Esophagus muscularis mucosa (tissue), 4 donors: ENCODE results near the gene USP13. TPM values are rescaled to one million over a fixed set of nuclear protein-coding genes. Genes with fewer than 3 reads are reported as not detected.
A peak's percentile ranks its signal among the peaks of the same experiment; 100 is the strongest.
"Not testable (repeated sequence)": the region's sequence is repeated elsewhere in the genome, so short reads cannot be mapped to it uniquely, and the experiment has no call there.

ENCODE experiments used
- DNase-seq: peaks from one replicate; pipeline ENCODE4 v3.0.0-alpha.2; 2017; ENCODE audit errors: extremely low spot score
- H3K27ac ChIP-seq, 4 donors: fragments of 200-600 bp; sonication (generic); replicated peaks in 1 of 4; 1 replicate in 3 of 4; 2 replicates in 1 of 4; pipeline ENCODE4 v1.5.1; 2016 to 2019; ENCODE audit warnings: mild to moderate bottlenecking in 1 of 4
- H3K27me3 ChIP-seq, 4 donors: fragments of 200-600 bp; sonication (generic); one replicate each; pipeline versions ENCODE4 v1.5.1 to v1.6.0; 2016 to 2019
- H3K36me3 ChIP-seq, 4 donors: fragments of 200-600 bp; sonication (generic); one replicate each; pipeline ENCODE4 v1.5.1; 2016 to 2019
- H3K4me1 ChIP-seq, 4 donors: fragments of 200-600 bp; sonication (generic); one replicate each; pipeline ENCODE4 v1.5.1; 2016 to 2019
- H3K4me3 ChIP-seq, 4 donors: fragments of 200-600 bp; sonication (generic); 1 replicate in 2 of 4; 2 replicates in 2 of 4; pipeline ENCODE4 v1.5.1; 2016 to 2019; ENCODE audit warnings: mild to moderate bottlenecking in 4 of 4, moderate library complexity in 1 of 4
- H3K9me3 ChIP-seq, 4 donors: fragments of 200-600 bp; sonication (generic); 1 replicate in 3 of 4; 2 replicates in 1 of 4; pipeline ENCODE4 v1.5.1; 2016 to 2019
- EP300 ChIP-seq: sonication (generic); formaldehyde crosslinking; IDR thresholded peaks from one replicate; pipeline ENCODE4 v1.6.1; 2017; ENCODE audit warnings: antibody characterized with exemption
- POLR2A ChIP-seq: fragments of 450-650 bp; IDR thresholded peaks from one replicate; pipeline ENCODE4 v1.6.1; 2017; ENCODE audit warnings: antibody characterized with exemption, moderate library complexity, mild to moderate bottlenecking, low read depth
- POLR2AphosphoS5 ChIP-seq, 2 donors: sonication (generic); formaldehyde crosslinking; IDR thresholded peaks; one replicate each; pipeline ENCODE4 v1.6.1; 2017; ENCODE audit warnings: antibody characterized with exemption in 2 of 2
- WGBS: methylation state at CpG from one replicate; pipeline ENCODE4 v1.1.5; 2018; 5-methylcytosine and 5-hydroxymethylcytosine counted together
- intact Hi-C: fragments of 100-400 bp; cut with DNase I; formaldehyde crosslinking; loops from one replicate; pipeline ENCODE4 v1.15.1; 2023
- total RNA-seq, 4 donors: library from RNA; depleted of rRNA; stranded (reverse); fragments of >200 nt; gene quantifications; one replicate each; pipeline versions ENCODE4 v1.1.0 to v1.2.1, GENCODE V29; 2016
- TF ChIP-seq, protein P1 (sequence below), 3 experiments: fragments of 200-600 bp in 2 of 3; fragments of 450-650 bp in 1 of 3; sonication (generic) in 2 of 3; IDR thresholded peaks; one replicate each; pipeline ENCODE4 v1.5.1; 2017 to 2019; ENCODE audit warnings: antibody characterized with exemption in 3 of 3, mild to moderate bottlenecking in 2 of 3, moderate library complexity in 1 of 3

Gene USP13
- total RNA-seq, 4 donors from 2014 or later: 8.7 to 15.1 (median 11.9) TPM

DNA sequence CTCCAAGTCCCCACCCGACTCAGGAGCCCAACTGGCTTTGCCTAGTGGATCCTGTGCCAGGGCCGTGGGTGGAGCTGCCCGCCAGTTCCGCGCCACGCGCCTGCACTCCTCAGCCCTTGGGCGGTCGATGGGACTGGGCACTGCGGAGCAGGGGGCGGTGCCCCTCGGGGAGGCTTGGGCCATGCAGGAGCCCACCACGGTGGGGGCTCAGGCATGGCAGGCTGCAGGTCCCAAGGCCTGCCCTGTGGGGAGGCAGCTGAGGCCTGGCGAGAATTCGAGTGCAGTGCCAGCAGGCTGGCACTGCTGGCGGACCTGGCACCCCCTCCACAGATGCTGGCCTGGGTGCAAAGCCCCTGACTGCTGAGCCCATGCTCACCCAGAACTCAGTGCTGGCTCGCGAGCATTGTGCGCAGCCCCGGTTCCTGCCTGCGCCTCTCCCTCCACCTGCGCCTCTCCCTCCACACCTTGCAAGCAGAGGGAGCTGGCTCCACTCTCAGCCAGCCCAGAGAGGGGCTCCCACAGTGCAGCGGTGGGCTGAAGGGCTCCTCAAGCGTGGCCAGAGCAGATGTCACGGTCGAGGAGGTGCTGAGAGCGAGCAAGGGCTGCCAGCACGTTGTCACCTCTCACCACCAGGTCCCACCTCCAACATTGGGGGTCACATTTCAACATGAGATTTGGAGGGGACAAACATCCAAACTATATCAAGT, 122.7 kb downstream of the USP13 start:
- intact Hi-C loops: no loop called here
- DNase-seq: no peak
- Histone ChIP-seq H3K4me3 (no peak overlapping the region), H3K27ac (no peak overlapping the region), H3K36me3 (peaks cover 0 to 51% (median 20%) of the 10 kb centered on the region in 4 donors), H3K4me1 (no peaks in the 10 kb centered on the region), H3K9me3 (peaks cover 0 to 5% (median 0%) of the 10 kb centered on the region in 4 donors), H3K27me3 (no peaks in the 10 kb centered on the region)
- WGBS: over 99% methylated on average over 16 of the region's 28 CpGs
- TF ChIP-seq POLR2AphosphoS5 (IDR thresholded peaks at IDR 0.05): no peak
- no peak for TF ChIP-seq EP300
- no peak for TF ChIP-seq POLR2A
- TF ChIP-seq, protein P1, sequence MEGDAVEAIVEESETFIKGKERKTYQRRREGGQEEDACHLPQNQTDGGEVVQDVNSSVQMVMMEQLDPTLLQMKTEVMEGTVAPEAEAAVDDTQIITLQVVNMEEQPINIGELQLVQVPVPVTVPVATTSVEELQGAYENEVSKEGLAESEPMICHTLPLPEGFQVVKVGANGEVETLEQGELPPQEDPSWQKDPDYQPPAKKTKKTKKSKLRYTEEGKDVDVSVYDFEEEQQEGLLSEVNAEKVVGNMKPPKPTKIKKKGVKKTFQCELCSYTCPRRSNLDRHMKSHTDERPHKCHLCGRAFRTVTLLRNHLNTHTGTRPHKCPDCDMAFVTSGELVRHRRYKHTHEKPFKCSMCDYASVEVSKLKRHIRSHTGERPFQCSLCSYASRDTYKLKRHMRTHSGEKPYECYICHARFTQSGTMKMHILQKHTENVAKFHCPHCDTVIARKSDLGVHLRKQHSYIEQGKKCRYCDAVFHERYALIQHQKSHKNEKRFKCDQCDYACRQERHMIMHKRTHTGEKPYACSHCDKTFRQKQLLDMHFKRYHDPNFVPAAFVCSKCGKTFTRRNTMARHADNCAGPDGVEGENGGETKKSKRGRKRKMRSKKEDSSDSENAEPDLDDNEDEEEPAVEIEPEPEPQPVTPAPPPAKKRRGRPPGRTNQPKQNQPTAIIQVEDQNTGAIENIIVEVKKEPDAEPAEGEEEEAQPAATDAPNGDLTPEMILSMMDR (IDR thresholded peaks at IDR 0.05): no peak

DNA sequence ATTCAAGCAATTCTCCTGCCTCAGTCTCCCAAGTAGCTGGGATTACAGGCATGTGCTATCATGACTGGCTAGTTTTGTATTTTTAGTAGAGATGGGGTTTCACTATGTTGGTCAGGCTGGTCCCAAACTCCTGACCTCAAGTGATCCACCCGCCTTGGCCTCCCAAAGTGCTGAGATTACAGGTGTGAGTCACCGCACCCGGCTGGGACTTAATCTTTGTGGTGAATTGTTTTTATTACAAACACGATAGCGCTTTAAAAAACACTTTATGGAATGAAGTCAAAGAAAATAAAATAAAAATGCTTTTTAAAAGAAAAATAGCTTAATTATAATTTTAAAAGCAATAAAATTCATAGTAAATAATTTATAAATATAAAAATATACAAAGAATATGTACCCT, 130.0 kb downstream of the USP13 start:
- DNase-seq, H3K4me3 ChIP-seq, H3K27me3 ChIP-seq, H3K4me1 ChIP-seq, H3K9me3 ChIP-seq, intact Hi-C loops, H3K27ac ChIP-seq: not testable (repeated sequence)
- 97% methylated on average over 5 of the region's 5 CpGs for WGBS
- H3K36me3 ChIP-seq: peaks cover 0 to 62% (median 33%) of the 10 kb centered on the region in 4 donors

DNA sequence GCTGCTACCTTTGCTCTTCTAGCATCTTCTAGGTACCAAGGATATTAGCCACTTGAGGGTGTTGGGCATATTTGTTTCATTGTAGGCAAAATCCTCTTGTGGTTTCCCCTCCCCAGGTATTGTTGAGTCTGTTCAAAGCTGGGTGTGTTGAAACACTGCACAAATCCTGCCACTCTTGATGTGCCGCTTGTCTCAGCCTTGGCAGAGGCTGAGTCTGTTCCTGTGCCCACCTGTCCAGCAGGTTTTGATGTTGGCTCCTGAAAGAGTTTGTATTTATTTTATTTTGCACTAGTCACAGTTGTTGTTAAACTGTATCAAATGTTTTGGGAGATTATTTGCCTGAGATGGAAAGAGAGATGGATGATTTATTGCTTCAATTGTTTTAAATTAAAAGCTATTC, 136.2 kb downstream of the USP13 start:
- Histone ChIP-seq H3K36me3 (peaks cover 0 to 36% (median 13%) of the 10 kb centered on the region in 4 donors), H3K4me1 (no peaks in the 10 kb centered on the region), H3K27ac (no peak overlapping the region), H3K4me3 (no peak overlapping the region), H3K27me3 (no peaks in the 10 kb centered on the region), H3K9me3 (peaks cover 0 to 4% (median 0%) of the 10 kb centered on the region in 4 donors)
- 100% methylated on average over 1 of the region's 1 CpG for WGBS
- intact Hi-C loops: no loop called here
- TF ChIP-seq, protein P1 (IDR thresholded peaks at IDR 0.05): no peak
- TF ChIP-seq EP300: no peak
- TF ChIP-seq POLR2AphosphoS5 (IDR thresholded peaks at IDR 0.05): no peak
- TF ChIP-seq POLR2A: no peak
- peak; percentile 55 for DNase-seq

DNA sequence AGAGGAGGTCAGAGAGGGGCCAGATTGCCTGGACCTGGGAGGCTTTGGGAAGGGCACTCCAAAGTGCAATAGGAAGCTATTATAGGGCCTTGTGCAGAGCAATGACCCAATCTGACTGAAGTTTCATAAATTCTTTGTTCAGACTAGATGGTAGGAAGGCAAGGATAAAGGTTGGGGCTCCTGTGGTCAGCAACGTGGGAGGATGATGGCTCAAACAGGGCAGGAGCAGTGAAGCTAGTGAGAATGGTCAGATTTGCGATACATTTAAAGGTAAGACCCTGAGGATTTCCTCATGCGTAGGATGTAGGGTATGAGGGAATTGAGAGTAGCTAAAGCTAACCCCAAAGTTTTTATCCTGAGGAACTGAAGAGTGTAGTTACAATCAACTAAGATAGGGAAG, 139.0 kb downstream of the USP13 start:
- no peak for TF ChIP-seq EP300
- no peaks in the 10 kb centered on the region for H3K27me3 ChIP-seq
- intact Hi-C loops: no loop called here
- H3K9me3 ChIP-seq: peaks cover 0 to 4% (median 0%) of the 10 kb centered on the region in 4 donors
- H3K36me3 ChIP-seq: peaks cover 0 to 17% (median 7%) of the 10 kb centered on the region in 4 donors
- no peak overlapping the region for H3K4me3 ChIP-seq
- no peak for DNase-seq
- no peak overlapping the region for H3K27ac ChIP-seq
- WGBS: 76% methylated on average over 3 of the region's 3 CpGs
- no peaks in the 10 kb centered on the region for H3K4me1 ChIP-seq

DNA sequence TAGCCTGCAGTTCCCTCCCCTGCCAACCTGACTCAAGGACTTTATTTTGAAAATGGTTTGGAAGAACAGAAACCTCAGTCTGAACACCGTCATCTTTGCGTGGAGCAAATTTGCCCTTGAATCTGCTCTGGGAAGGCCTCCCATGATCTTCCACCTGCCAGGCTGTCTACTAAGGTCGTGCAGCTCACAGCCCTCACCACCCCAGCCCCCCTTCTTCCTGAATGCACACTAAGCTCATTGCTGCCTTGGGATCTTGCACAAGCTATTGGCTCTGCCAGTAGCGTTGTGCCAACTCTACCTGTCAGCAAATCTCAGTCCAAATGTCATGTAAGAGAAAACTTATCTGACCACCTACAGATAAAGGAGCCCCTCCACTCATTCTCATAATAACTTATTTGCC, 141.5 kb downstream of the USP13 start:
- Histone ChIP-seq H3K36me3 (peaks cover 0 to 10% (median 4%) of the 10 kb centered on the region in 4 donors), H3K9me3 (peaks cover 0 to 2% (median 0%) of the 10 kb centered on the region in 4 donors), H3K27me3 (no peaks in the 10 kb centered on the region), H3K4me3 (no peak overlapping the region), H3K4me1 (no peaks in the 10 kb centered on the region), H3K27ac (no peak overlapping the region)
- TF ChIP-seq, protein P1 (IDR thresholded peaks at IDR 0.05): no peak
- TF ChIP-seq POLR2AphosphoS5 (IDR thresholded peaks at IDR 0.05) (no peak), EP300 (no peak), POLR2A (no peak)
- DNase-seq: no peak
- WGBS: 72% methylated on average over 4 of the region's 4 CpGs
- intact Hi-C loops: no loop called here

DNA sequence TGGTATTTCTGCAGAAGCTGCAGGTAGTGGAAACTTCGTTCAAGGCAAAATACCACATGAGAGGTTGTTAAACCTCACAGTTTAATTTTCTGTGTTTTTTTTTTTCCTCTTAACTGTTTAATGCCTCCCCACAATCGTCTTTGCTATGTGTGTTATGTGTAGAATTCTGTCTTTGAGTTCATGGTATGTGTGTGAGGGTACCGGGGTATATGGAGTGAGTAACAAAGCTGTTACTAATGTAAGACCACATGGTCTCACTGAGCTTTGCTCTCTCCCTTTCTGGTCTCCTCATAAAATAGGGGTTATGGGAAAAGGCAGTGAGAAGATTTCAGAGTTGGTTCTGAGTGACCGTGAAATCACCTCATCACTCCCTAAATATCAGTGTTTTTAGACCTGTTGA, 143.6 kb downstream of the USP13 start:
- Histone ChIP-seq H3K27ac (no peak overlapping the region), H3K27me3 (no peaks in the 10 kb centered on the region), H3K9me3 (no peaks in the 10 kb centered on the region), H3K4me1 (no peaks in the 10 kb centered on the region), H3K36me3 (no peaks in the 10 kb centered on the region), H3K4me3 (no peak overlapping the region)
- 86% methylated on average over 4 of the region's 4 CpGs for WGBS
- no peak for DNase-seq
- TF ChIP-seq, protein P1 (IDR thresholded peaks at IDR 0.05): no peak
- TF ChIP-seq EP300 (no peak), POLR2AphosphoS5 (IDR thresholded peaks at IDR 0.05) (no peak), POLR2A (no peak)
- intact Hi-C loops: no loop called here
